GM19455 (cell line): ENCODE data around the gene CACNB1.

Source experiments
- ATAC-seq: cut with Tn5 transposase; IDR thresholded peaks from one replicate; pipeline ENCODE4 v1.9.1; 2021; ENCODE audit not compliant: unreplicated experiment

Gene CACNB1

DNA sequence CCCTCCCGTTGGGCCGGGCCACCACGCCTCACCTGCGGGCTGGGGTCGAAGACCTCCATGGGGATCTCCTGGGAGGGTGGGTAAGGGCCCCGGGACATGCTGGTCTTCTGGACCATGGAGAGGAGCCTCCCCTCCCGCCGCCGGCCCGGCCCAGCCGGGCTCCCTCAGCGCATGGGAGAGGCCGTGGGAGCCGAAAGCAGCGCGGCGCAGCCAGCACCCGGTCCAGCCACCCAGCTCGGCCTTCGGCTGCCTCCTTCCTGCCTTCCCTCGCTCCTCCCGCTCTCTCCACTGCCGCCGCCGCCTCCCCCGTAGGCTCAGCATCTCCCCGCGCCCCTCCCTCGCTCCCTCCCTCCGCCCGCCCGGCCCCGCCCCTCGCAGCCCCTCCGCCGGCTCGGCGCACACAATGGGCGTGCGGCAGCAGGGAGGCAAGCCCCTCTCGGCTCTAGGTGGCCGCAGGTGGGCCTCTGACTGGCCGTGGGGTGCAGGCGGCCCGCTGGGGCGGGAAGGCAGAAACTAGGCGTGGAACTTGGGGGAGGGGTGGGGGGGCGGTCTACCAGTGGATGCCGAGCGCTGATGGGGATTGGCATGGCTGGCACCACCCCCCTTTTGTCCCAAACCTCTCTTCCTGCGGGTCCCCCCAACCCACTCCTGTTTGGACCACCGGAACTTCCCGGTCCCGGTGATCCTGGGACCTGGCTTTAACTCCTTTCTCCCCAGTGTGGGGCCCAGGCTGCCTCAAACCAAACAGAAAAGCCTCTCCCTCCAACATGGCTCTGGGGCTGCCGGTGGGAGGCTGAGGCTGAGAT, at the start of gene CACNB1:
Gene CACNB1, minus strand, starts transcription at position 290 of the 806 bp plus-strand sequence. Its CDS starts 174 bp downstream, at position 116.
- ATAC-seq = no peak

DNA sequence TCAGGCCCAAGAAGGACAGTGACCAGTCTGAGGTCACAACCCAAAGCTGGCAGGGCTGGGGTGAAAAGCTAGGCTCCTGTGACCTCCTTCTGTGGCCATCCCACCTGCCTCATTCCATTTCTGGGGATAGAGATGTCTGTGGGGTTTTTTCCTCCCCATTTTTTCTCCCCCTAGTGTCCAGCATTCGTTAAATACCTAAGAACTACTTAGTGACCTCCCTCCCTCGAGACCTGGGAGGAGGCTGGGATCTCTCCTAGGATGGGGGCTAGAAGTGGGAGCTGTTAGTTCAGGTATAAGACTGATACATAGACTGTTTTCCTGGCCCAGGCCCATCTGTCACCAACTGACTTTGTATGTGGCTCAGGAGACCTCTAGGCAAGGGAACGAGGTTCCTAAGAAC, 48.8 kb upstream of the CACNB1 start:
- no peak for ATAC-seq

DNA sequence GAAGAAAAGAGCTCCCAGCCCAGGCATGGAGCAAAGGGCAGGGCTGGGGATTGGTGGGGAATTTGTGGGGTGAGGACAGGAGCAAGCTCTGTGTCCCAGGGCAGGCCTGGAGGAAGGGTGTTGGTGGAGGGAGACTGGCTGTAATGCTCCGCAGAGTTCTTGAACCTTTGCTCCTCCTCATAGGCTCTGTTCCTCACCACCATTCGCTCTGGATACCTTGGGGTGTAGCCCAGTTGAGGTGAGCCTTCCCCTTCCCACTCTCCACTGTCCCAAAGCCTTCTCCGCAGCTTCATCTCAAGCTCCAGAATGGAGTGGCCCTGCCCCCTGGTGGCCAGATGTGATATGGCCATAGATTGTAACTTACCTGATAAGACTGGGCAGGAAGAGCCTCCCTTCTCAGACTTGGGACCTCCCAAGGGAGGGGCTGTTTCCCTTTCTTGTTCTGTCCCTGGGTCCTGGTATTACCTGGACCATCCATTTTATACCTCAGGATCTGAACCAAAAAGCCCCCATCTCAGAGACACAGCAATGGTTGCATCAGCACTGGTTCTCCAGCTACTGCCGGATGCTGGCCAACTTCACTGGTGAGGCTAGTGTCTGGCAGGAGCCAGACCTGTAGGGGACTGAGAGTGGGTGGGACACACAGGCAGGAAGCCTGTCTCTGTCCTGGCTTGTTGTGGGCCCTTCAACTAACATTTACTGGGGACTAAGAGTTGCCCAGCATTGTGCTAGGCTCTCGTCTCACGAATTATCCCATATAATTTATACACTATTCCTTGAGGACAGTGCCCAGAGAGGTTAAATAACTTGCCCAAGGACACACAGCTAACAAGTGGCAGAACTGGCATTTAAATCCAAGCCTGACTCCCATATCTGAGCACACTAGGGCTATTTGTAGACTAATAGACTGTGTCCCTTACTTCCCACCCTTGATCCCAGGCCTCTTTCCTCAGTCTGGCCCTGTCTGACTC, 47.4 kb upstream of the CACNB1 start:
- no peak for ATAC-seq

DNA sequence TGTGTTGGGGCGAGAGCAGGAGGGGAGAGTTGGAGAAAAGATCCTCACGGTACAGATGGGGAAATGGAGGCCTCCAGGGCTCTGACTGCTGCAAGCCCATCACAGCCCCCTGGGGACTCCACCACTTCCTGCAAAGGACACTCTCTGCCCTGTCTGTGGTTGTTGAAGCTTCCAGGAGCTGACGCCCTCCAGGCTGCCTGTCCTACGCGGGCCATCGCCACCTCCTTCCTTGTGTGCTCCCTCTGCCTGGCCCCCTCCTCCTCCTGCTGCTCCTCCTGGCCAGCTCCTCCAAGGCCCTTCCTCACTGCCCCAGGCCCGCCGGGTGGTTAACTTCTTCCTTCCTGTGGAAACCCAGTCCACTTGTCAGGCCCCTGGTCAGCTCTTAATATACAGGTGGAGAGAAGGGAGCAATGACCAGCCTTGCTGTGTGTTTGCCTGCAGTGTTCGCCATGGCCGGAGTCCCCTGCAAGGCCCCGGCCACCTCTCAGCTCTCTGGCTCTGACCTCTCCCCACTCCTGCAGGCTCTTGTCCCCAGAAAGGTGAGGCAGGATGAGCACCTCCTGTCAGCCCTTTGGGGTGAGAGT, 46.6 kb upstream of the CACNB1 start:
- no peak for ATAC-seq

DNA sequence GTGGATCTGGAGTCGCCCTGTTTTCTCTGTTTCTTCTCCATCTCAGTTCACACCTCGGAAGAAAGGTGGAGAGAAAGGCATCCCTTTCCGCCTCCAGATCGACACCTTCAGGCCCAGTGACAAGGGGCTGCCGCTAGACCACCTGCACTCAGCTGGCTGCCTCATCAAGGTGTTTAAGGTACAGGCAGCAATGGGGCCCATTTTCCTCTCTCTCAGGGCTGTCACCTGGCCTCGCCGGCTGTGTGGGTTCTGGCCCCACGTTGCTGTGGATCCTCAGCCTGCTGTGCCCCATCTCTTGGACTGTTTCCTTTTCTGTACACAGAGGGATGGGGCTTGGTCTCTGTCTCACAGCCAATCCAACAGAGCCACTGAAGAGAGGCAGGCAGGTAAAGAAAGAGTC, 45.7 kb upstream of the CACNB1 start:
- no peak for ATAC-seq

DNA sequence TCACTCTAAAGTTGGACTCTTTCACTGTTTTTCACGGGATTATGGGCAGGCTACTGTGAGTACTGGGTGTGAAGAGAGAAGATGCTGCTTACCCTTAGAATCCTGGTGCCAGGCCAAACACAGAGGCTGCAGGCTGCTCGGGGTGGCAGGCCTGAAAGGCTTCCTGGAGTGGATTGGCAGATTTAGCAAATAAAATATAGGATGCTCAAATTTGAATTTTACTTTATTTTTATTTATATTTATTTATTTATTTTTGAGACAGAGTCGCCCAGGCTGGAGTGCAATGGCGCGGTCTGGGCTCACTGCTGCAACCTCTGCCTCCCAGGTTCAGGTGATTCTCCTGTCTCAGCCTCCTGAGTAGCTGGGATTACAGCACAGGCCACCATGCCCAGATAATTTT, 43.2 kb upstream of the CACNB1 start:
- ATAC-seq = no peak

DNA sequence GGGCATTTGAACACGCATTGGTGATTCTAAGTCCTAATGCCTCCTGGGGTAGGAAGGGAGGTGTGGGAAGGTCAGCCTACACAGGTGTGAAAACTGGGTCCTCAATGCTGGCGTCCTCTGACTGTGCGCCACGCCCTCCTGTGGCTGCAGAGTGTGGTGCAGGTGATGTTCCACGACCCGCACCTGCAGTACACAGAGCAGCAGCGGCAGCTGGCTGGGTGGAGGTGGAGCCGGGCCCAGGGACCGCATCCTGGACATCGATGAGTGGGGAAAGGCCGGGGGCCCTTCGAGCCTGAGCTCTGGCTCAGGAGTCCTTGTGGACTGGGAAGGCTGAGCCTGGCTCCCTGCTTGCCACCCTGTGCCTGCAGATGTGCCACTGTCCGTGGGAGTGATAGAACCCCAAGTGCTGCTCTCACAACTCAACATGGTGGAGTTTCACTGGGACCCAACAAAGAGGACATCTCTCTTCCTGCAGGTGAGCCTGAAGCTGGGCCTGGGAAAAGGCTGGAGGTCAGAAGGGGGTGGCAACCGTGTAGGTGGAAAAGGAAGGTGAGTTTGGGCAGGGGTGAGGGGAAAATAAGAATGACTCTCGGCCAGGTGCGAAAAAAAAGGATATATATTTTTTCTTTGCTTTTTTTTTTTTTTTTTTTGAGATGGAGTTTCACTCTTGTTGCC, 42.3 kb upstream of the CACNB1 start:
- no peak for ATAC-seq

DNA sequence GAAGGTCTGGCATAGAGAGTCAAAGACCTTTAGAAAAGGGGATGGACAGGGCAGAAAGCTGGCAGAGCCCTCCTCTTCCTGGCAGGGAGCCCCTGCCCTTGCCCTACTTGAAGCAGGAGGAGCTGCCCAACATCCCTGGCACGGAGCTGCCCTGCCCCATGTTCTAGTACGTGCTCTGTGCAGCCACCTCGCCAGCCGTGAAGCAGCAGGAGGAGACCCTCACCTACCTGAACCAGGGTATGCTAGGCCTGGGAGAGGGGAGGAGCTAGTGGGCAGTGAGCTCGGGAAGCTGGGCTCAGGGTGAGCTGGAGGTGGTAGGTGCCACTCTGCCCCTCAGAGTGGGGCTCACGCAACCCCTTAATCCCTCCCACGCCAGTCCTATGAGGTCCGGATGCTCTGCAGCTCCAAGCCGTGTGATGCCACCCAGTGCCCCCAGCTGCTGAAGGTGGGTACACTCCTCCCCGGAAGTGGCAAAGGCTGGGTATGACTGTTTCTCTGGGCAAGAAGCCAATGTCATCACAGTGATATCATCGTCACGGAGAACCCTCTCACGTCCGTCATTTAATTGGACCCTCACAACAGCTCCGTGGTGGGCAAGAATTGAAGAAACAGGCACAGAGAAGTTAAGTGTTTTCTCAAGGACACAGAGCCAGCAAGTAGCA, 41.0 kb upstream of the CACNB1 start:
- no peak for ATAC-seq

DNA sequence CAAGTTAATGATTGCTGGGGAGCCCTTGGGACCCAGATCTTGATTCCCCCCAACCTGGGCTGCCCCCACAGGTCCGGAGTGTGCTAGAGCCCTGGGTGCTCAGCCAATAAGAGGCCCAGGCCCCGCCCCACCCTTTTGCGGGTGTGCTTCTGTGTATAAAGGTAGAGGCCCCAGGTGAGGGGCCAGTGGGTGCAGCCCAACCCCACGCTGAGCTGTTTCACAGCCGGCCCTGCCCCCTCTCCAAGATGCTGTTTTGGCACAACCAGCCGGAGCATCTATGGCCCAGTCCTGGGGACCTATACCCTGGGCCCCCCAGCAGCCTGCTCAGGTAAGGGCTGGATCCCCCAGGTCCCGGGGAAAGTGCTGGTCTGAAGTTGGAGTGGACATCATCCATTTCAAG, 40.1 kb upstream of the CACNB1 start:
- ATAC-seq = no peak

DNA sequence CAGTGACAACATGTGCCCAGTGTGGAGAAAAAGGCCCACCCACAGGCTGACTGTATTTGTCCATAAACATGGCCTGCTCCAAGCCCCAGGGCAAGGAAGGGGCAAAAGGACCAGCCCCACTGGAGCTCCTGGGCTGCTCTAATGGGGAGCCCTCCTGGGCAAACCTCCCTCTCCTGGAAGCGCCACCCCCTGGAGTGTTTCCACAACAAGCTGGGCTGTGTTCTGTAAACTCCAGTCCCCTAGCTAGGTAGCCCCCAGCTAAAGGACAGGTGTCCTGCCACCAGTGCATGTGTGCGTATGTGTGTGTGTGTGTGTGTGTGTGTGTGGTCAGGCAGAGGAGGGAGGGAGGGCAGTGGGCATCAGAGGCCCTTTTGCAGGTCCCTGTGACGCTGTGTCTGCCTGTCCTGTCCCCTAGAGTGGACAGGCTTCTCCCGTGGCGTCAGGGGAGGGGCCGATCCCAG, 39.5 kb upstream of the CACNB1 start:
- ATAC-seq = no peak

DNA sequence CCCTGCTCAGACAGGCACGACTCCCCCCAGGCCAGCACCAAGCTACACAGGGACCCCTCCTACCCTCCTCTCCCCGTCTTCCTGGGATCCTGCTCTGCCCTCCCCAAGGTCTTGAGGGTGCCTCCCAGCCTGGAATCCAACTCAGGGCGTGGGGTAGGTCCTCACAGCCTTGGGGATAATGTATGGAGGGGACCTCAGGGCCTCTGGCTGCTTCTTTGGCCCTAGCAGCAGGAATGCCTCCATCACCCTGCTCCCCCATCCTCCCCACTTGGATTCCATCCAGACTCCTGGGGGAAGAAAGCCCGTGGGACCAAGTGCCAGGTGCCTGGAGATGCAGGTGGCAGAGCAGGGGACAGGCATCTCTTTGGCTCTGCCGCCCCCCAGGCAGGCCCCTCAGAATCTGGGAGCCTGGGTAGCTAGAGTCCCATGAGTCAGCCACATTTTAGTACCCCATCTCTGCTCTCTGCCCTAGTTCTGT, 39.0 kb upstream of the CACNB1 start:
- no peak for ATAC-seq

DNA sequence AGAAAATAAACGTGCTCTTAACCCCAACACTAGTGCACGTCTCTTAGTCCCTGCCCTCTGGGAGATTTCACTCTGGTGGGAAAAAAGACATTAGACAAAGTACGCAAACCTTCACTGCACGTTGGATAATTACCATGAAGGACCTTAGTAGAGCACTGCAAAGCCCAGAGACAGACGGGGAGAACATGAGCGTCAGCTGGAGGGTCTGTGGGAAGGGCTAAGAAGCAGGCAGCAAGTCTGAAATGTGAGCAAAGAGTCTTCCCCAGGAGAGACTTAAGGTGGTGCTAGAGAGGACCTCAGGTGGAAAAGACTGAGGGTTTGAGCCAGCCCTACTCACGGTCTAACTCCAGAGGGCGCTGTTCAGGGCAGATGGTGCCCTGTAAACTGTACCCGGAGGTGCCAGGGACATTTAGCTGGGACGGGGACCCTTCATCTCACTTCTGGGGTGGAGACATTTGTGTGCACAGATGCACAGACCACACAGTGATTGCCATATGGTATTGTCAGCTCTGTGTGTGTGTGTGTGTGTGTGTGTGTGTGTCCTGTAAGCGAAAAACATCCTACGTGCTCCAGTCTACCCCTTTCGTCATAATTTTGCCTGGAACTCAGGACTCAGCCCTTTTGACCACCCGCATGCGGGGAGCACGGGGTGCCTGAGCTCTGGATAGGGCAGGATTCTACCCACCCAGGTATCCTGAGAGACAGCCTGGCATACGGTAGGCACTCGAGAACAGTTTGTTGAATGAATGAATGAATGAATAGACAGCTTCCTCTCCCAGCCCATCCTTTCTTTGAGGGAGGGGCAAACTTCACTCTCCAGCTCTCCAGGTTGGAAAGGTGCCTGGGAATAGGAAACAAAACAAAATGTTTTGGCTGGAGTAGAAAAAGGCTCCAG, 38.3 kb upstream of the CACNB1 start:
- ATAC-seq = no peak

DNA sequence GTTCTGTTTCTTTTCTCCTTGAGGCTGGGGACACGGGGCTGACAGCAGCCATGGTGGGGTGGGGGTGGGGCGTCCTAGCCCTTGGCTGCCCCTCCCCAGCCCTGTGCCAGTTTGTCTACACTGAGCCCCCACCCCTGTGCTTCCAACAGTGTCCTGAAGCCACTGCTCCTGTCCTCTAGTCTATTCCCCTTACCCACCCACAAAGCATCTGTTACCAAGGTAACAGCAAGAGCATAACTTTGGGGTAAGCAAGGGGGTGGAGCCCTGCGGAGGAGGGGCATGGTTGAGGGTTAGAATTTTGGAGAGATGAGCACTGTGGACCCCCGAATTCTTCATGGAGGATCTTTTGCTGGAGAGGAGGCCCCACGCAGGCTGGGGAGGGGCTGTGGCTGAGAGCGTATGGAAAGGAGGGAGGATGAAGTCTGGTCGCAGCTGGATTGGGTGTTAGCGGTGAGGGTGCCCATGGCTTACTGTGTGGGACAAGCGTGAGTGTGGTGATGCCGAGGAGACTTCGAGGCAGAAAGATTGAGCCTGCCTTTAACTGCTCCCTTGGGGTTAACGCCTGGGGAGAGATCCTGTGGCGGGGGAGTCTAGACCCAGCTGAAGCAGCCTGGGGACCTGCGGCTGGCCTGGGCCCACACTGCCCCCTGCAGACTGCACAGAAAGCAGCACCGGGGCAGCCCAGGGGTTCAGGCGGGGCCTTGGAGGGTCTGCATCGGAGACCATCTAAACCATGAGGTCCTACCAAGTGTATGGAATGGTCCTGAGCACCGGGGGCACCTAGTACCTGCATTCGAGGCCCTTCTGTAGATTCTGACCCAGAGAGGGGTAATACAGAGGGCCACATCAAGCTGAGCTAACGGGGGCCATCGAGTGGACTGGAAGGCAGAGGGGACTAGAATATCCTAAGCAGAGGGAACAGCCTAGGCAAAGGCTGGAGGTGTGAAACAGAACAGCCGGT, 34.4 kb upstream of the CACNB1 start:
- no peak for ATAC-seq

DNA sequence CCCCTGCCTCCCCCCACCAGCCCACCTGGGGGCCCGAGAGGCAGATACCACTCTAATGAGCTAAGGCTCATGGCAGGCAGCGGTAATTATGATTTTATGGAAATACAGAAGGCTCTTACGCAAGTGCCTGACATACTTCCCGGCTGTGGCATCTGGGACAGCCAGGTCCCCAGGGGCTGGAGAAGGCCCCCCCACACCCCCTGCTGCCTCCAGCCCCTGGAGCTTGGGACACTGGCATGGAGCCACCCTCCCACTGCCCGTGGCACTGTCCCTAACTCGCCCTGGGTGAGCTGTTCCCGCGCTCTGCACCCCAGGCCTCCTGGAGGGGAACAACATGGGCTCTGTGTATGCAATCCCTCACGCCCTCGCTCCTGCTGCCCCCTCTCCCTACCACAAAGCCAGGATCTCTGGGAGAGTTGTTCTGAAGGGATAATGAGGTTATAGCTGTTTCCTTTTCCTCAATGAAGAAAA, 33.7 kb upstream of the CACNB1 start:
- no peak for ATAC-seq

DNA sequence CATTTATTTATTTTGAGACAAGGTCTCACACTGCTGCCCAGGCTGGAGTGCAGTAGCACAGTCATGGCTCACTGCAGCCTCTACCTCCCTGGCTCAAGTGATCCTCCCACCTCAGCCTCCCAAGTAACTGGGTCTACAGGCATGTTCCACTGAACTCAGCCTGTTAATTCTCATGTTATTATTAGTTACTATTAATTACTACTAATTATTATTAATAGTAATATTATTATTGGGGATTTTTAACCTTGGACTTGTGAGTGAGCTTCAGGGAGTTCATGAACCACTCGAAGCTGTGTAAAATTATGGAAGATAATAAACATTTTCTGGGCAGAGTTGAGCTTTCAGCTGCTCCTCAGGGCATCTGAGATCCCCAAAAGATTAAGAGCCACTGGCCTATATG, 32.9 kb upstream of the CACNB1 start:
- ATAC-seq = no peak

DNA sequence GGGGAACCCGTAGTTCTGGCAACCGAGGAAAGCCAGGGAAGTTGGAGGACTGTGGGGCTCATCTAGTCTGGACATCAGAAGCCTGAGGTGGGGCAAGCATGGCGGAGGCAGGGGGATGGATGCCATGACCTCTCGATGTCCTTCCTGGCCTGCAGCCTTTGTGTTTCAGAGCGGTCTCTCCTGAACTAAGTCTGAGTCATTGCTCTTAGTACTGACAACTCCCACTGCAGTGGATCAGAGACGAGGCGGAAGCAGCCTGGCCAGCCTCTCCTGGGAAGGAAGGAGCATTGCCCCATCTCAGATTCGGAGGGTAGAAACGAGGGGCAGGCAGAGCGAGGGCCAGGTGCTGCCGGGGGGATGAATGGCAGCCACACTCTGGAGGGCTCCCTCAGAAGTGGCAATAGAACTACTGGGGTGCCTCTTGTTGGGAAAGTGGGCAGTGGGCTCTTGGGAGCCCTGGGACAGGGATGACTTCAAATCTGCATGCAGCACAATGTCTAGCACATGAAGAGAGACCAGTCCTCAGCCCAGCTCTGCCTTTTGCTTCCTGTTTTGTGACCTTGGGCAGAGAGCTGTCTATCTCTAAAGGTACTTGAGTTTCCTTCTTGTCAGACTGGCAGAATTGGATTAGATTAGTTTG, 31.9 kb upstream of the CACNB1 start:
- ATAC-seq = no peak

DNA sequence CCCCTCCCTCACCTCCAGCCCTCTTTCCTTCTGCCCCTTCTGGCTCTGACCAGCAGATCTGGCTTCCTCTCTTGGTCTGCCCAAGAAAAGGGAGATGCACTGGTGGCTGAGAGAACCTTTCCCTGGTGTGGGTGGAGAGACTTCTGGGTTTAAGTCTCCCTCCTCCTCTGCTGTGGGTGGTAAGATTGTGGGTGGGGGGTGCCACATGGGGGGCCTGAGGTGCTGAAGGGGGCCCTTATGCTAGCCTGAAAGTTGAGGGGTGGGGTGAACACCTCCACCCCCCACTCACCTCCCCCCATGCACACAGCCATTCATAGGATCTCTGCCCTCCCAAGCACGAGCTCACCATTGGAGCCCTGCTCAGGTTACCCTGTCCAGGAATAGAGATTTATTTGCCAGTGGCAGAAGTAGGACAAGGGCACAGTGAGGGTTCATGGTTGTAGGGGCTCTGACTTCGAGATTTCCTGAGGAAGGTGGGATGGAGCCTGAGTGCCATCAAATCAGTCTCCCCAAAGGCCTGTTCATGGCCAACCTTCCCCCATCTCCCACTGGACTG, 30.0 kb upstream of the CACNB1 start:
- ATAC-seq = no peak
